ENCODE results near the gene TMUB2.

Gene TMUB2

DNA sequence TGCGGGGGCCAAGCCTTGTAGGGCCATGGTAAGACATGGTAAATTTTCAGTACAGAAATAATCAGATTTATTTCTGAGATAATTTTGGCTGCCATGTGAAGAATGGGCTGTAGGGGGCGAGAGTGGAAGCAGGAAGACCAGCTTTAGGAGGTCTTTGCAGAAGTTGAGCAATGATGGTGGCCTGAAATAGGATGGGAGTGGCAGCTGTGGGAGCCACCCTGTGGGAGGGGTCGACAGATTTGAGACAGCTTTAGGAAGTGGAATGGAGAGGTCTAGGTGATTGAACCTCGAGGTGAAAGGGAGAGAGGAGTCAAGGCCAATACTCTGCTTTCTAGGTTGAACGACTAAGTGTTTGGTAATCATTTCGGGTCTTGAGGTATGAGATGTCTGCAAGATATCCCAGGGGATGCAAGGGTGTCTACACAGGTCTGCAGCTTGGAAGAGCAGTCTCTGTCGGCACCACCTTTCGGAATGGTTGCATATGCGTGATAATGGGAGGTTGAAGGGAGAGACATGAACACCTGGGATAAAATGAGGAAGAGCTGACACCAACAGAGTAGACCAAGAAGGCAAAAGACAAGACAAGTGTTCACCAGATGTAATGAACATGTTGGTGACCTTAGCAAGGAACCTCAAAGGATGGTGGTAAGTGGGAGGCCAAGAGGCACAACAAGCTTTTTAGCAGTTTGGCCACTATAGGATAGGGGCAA lies 17.1 kb downstream of the TMUB2 start:
- peak in 1 of 2 donors; percentile 53 for DNase-seq

DNA sequence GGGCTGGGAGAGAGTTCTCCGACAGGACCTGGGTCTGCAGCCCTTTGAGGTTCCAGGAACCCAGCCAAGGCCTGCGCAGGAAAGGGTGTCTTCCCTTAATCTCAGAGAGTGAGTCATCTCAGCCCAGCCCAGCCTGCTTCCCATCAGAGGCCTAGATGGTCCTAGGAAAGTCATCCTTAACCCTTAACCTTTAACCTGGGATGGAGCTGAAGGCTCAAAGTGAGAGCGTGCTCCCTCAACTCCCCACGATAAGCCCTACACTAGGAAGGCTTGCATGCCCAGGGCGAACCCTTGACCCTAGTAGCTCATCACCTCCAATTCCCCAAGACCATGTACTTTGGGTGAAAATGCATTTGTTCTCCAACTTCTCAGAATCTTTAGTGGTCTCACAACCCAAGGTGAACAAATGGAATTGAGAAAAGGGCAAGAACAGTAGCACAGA lies 17.7 kb downstream of the TMUB2 start:
- peak in 1 of 2 donors; percentile 31 for DNase-seq

DNA sequence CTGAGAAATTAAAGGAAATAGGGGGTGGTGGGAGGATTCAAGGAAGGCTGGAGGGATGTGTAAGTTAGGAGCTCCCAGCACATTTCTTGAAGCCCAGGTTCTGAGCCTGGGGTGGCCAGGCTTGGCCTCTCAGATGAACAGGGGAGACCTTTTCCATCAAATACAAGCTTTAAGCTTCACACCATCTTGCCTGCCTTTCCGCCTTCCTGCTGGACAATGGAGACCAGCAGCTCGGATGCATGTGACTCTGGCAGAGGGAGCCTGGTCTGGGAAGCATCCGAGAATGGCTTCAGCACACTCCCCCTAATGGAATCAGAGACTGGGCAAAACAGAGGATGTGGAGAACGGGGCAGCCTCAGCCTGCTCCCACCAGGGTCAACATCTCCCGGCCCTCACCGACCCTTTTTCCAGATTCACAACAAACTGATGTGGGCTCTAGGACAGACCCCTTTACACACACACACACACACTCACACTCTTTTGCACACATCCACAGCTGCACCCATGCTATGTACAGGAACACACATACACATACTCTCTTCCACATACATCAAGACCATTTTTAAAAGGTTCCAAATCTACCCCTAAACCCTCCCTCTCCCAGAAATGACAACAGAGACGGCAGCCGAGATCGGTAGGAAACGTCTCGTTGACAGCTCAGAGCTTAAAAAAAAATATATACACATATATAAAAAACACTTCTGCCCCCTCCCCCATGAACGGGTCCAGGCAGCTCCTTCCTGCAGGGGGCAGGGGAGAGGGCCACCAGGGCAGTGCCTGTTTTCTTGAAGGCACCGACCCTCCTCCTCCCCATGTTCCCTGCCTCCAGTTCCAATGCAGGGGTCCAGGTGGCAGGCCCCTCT lies 19.4 kb downstream of the TMUB2 start:
- no peak for DNase-seq

DNA sequence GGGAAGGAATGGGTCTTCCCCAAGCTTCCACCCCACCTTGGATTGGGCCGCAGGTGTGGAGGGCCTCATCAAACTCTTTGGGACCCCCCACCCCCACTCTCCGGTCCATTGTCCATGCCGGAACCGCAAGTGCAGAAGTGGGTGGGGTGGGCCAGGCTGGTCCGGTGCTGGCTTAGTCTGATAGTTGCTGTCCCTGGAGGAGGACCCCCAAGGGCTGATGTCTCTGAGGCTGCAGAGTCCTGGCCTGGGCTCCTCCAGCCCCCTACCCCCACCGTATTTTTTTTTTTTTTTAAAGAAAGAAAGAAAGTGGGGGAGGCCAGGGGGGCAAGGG lies 20.0 kb downstream of the TMUB2 start:
- DNase-seq = no peak

DNA sequence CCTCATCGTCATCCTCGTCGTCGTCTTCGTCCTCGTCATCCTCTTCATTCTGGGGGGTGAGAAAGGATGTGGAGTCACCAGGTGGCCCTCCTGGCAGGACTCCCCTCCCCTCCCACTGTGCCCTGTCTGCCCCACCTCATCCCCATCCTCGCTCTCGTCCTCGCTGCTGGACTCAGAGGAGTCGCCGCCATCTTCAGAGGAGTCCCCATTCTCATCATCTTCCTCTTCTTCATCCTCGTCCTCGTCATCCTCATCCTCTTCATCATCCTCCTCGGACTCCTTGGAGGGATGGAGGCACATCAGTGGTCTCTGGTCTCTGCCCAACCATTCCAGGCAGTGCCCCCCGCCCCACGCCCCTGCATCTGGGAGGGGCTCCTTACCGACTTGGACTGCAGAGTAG lies 20.5 kb downstream of the TMUB2 start:
- no peak for DNase-seq

DNA sequence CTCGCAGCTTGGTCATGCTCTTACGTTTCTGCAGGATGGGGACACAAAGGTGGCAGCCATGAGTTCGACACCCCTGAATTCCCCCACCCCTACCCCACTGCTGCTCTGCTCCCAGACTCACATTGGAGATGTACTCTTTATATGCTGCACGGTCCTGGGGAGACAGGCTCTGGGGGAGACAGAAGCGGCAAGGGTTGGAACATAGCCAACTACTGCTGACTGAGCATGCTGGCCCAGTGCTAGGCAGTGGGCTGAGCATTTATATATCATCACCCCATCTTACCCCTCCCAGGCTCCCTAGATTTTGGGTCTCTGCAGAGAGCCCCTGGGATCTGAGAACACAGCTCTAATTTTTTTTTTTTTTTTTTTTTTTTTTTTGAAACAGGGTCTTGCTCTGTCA lies 21.0 kb downstream of the TMUB2 start:
- no peak for DNase-seq

DNA sequence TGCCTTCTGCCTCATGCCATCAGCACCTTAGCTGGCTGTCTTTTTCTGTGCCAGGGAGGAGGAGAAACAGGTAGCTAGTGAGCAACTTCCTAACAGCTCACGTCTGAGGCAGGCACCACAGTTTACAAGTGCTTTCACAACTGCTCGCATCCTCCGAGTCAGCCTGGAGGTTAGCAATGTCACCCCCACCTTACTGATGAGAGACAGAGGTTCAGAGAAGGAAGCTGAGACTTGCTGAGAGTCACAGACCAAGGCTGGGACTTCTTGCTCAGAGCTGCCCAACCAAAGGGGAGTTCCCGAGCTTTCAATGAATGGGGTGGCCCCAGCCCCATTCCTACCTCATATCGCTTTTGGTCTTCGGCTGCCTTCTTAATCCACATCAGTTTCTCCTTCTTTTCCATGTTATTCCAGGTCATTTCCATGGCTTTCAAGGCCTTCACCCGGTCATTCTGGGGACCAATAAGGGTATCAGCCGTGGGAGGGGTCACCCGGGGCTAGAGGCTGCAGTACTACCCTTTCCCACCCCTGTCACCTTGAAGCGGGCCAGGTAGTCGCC lies 23.1 kb downstream of the TMUB2 start:
- no peak for DNase-seq

DNA sequence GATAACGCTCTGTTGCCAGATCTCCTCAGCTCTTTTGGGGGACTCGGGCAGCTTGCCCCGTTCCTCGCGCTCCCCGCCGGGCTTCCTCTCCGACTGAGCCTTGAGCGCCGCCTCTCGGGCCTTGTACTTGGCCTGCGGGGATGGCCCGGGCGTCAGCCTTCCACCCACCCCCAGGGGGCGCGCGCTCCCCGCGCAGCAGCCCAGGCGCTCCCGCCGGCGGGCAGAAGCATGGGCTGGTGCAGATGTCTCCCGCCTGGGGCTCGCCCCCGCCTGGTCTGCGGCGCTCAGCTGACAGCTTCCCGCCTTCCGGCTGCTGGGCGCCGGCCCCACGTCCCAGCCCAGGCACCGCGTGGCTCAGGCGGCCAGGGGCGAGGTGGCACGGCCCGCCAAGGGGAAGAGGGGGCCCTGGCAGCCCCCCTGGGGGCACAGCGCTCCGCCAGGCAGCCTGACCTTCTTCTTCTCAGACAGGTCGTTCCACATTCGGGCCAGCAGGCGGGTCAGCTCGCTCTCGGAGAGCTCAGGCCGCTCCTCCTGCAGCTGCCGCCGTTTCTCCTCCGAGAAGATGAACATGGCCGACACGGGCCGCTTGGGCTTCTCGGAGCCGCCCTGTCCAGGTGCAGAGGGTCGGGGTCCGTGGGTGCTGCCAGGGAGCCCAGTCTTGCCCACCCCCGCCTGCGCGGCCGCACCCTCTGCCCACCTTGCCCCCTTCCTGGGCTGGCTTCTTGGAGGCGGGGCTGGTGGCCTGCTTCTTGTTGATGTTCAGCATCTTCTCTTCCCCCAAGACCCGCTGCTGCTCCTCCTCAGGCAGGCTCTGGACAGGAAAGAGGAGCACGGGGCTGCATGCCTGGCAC lies 23.8 kb downstream of the TMUB2 start:
- DNase-seq = peak; percentile 62 to 86

DNA sequence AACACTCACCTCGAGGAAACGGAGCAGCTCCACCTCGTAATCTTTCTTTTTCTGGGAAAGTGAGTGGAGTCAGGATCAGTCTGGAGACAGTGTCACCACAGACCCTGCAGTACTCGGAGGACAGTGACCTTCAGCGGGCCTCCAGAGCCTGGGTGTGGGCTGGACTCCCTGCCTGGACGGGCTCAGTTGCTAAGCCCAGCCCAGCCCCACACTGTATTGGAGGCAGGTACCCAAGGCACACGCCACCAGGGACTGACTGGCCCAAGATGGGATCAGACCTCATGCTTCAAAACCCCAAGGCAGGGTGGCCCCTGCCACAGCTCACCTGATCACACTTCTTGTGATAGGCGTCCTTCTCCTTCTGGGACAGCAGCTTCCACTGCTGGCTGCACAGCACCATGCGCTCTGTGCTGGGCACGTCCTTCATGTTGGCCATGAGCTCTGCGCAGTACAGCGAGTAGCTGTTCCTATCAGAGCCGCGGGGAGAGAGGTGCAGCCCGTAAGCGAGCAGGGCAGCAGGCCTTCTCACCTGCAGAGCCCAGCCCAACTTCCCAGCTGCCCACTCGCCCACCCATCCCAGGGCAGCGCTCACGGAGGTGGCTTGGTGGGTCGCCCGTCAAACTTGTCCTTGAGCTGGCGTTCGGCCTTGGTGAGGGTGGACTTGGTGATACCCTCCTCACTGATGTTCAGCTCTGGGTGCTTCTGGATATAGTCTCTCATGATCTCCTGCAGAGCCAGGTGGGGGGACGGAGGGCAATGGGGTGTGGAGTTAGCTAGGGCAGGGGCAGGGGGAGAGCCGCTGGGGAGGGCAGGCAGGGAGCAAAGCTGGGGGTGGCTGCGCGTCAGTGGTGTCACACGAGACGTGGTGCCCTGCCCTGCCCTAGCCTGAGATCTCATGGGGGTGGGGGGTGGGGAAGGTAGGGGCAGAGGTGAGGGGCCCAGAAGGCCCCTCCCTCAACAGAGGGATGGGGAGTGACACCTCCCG lies 24.8 kb downstream of the TMUB2 start:
- DNase-seq = no peak

DNA sequence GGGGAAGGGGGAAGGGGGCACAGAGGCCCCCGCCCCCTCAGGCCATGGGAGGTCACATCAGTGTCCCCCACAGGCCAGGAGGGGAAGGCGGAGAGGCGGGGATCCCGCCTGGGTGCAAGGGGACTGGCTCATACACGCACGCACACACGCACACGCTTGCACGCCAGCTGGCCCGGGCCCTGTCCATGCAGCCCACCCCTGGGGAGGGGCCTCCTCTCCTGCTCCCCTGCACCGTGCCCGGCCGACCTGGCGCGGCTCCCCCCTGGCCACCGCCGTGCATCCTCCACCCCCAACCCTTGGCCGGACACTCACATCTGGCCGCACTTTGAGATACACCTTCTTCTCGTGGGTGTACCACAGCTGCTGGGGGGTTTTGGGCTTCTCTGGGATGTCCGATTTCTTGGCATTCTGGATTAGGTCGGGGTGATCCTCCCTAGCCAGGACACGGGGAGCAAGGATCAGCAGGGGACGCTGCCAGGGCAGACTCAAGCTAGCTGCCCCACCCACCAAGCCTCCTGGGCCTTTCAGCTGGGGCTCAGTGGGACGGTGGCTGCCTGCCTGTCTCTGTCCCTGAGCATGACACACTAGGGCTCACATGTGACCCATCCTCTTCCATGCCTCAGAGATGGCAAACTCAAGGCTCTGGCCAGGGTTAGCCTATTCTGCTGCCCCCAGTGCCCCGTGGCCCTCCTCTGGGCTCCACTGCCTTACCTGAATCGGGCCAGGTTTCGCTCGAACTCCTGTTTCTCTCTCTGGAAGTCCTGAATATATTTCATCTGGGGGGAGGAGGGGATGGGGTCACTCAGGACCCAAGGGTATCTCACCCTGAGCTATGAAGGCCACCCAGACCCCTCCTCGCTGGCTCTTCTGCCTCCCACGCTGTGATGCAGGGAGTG lies 26.0 kb downstream of the TMUB2 start:
- DNase-seq = no peak

DNA sequence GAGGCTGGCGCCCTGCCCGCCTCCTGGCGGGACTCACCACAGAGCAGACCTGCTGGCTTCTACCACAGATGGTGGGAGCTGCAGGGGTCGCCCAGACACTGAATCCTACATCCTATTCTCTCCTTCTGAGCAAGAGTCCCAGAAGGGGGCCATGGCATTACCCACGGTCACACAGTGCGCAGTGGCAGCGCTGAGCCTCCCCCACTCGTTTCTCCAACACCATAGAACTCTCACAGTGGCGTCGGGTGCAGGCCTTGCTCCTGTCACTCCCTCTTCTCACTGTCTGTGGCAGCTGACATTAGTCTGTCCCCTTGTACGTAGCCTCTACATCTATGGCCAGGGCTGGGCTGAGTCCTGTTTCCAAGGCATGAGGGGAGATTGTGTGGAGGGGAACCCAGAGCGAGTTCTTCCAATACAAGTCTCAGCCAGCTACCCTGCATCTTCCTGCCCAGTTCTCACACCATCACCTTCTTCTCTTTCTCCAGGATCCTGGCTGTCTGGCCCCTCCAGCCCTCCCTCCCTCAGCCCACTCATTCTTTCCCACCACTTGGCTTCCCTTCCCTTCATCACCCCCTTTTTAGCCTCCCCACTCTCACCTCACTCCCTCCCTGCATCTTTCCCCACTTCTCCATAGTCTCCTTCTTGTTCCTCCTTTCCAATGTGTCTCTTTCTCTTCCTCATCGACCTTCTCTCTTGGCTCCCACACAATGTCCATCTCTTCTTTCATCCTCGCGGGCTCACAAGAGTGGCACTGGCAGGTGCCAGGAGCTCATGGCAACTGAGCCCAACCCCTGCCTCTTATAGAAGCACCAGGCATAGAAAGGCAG lies 26.8 kb downstream of the TMUB2 start:
- DNase-seq = no peak

DNA sequence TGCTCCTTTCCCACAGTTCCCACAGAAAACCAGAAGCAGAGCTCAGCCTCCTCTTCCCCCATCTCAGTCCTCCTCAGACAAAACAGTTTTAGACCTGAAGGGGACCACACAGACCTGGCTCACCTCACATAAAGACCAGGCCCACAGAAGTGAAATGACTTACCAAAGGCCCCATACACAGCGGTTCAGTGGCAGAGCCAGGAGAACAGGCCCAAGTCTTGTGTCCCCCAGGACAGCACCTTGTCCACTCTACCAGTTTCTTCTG lies 27.4 kb downstream of the TMUB2 start:
- DNase-seq = no peak

DNA sequence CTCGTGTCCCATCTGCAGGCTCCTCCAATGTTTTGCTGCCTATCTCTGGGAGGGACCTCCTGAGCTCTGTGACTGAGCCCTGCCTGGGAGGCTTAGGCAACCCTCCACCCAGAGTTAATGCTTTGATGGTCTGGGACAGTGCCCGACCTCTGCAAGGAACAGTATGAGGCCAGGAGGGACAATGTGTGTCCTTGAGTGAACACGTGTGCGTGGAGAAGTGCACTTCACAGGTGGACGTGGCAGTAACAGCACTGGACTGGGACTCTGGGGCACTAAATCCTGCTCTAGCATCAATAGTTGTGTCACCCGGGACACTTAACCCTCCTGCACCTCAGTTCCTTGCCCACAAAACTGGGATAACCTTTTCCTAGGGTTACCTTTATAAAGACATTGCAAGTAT lies 28.1 kb downstream of the TMUB2 start:
- no peak for DNase-seq

DNA sequence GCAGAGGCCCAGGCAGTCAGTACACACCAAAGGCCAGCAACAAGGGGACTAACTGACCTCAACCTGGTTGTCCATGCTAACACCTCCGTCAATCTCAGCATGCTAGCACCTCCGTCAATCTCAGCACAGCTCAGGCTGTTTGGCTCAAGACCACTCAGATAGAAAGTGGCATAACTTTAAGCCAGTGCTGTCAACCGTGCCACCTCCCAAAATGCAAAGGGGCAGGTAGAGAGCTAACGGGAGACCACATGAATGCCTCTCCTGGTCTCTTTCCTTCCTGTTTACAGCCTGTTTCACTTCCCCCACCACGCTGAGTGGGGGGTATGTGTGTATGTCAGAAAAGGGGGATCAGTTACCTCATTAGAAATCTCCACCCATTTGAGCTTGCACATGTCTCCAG lies 29.4 kb downstream of the TMUB2 start:
- DNase-seq = no peak

DNA sequence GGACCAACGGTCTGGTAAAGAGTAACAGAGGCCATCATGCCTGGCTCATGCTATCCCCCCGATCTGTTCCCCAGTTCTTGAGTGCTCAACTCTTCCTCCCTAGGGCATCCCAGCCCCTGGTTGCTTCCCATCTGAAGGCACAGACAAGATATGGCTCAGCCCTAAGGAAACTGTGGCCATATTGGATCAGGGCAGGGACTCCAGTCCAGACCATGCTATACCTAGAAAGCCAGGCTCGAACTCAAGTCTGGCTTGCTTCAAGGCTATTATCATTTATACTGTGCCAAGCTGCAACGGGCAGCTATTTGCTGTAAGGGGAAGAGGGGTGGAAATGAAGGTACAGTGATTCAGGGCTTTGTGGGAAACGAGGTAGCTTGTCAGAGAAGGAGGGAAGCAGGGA lies 29.9 kb downstream of the TMUB2 start:
- DNase-seq = no peak

DNA sequence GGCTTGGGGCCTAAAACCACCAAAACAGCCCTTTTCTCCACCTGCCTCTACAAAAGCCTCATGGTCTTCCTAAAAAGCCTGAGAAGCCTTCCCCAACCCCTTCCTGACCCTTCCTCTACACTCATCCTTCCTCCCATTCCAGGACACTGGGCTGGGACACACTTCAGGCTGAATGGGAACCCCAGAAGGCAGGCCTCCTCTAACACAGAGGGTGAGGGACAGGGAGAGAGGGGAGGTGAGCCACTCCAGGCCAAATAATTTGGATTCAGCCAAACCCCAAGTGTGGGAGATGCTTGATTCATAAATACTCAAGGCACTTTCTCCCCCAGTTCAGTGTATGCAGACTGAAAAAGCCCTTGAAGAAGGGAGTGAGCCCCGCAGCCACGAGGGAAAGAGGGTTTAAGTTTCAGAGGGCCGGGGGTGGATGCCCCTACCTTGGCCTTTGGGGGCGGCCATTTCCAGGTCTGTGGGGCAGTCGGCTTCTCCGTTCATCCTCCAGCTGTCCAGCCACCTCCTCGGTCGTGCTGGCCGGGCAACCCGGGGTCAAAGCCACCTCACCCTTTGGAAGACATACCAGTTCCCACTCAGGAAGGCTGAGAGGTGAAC lies 31.1 kb downstream of the TMUB2 start:
- DNase-seq = no peak

DNA sequence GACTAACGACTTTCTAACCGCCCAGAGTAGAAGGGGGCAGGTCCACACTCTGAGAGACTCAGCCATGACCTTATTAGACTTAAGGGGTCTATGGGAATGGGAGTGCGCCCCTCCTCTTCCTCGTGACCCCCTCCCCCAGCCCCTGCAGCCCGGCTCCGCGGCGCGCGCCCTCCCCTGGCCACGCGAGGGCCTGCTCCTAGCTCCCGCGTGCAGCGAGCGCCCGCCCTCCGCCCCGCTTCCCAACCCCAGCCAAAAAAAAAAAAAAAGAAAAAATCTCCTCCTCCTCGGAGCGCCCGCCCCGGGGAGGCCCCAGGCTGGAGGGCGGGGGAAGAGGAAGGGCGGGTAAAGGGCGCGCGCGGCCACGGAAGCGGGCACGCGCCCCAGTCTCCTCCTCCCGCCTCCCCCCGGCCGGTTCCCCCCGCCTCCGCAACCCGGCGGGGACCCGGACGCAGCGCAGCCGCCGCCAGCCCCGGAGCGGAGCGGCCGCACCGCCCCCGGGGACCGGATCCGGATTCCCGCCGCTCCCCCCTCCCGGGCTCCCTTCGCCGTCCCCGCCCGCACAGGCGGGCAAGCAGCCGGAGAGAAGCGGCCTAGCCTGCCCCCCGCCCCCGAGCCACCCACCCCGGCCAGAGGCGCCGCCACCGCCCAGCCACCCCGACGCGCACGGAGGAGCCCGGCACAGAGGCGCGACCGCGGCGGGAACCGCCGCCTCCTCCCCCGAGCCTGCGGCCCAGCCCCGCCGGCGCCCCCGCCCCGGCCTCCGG lies 31.8 kb downstream of the TMUB2 start:
- peak; percentile 79 to 92 for DNase-seq

DNA sequence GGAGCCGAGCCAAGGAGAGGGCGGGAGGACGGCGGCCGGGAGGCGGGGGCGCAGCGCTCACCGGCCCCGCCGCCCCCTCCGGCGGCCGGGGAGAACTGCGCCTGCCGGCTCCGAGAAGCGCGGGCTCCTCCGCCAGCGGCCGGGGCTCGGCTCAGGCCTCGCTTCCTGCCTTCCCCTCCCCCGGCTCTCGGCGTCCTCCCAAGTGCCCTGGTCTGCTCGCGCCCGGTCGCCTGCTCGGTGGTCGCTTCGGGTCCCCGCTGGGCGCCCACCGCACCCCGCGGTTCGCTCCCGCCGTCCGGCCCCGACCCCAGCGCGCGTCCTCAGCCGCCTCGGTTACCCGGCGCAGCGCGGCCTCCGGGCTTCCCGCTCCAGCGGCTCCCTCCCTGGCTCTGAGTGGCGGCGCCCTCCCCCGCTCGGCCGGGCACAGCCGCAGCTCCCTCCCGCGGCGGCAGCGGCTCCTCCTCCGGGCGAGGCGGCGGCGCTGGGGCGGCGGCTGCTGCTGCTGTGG lies 32.4 kb downstream of the TMUB2 start:
- peak; percentile 36 to 74 for DNase-seq

All from bone marrow (tissue), 2 donors.